ENCODE data around the gene MIXL1.
"Not testable (repeated sequence)": the region's sequence is repeated elsewhere in the genome, so short reads cannot be mapped to it uniquely, and the experiment has no call there.

MIXL1 gene

DNA sequence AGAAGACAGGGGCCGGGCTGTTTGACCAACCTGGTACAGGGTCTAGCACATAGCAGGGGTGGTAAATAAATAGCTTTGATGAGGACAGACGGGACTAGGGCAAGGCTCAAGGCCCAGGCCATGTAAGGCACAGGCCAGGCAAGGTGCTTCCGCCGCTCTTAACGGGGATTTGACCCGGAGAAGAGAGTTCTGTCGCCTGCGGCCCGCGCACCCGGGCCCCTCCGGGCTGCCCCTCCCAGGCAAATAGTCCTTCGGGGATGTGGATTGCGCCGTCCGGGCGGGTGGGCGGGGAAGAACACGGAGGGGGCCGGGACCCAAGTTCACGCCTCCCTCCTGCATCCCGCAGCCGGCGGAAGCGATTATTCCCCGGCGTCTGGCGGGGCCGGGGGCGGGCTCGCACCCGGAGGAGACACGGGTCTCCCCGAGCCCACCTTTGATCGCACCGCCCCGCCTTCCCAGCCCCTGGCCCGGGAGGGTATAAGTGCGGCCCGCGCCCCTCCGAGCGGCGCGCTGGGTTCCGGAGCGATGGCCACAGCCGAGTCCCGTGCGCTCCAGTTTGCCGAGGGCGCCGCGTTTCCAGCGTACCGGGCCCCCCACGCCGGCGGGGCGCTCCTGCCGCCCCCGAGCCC, at the start of gene MIXL1:
Gene MIXL1, plus strand, starts transcription at position 508 of the 629 bp plus-strand sequence. Its CDS starts 18 bp downstream, at position 526.
- DNase-seq, result no peak

DNA sequence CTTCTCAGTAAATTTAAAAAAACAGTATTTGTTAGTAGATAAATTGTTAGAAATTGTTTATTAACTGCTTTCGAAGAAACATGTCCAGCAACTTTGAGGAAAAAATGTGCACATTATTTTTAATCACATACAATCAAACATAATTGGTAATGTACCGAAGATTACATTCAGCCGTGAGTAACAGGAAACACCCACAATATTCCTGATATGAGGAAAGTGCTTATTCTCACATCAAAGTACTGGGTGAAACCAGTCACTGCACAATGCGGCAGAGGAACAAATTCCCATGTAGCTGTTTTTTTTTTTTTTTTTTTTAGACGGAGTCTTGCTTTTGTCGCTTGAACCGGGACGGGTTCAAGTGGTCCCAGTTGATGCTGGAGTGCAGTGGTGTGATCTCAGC, 46.6 kb upstream of the MIXL1 start:
- DNase-seq, result no peak

- no peak for DNase-seq
Observed at GRCh38 chr1:226181996-226182714, 41.3 kb upstream of the MIXL1 start.

DNA sequence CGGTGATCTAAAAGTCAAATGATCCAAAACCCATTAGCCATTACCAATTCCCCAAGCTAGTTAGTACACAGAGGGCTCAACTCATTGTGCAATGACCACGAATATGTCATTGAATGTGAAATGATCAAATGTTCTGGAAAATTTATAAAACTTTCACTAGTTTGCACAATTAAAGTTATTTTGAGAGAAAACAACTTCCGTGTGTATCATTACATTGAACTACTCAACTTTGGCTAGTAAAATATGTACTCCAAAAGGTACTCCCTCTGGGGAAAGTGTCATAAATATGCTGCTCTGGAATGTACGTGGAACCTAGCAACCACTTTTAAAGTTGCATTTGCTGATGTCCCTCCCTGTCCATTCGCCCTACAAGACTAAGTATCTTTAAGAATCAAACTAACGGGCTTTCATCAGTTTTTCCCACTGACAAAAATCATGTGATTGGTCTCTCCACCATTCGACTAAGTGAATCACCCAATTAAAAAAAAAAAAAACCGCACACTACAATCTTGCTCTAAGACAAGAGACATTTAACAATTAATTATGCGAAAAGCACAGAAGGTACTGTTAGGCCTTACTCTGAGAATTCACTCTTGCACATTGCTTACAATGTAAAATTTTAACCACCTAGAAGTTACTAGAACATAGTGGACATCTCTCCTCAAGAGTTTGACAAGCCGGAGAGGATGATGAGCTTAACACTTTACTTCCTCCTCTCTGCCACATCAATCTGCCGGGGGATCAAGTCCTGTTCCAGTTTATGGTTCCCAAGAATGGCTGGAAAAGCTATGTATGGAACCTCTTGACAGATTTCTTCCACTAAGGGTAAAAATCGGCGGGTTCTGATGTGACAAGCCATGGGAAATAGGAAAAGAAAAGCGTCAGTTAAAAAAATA, 38.1 kb upstream of the MIXL1 start:
- no peak for DNase-seq

GRCh38 chr1:226186124-226187018, 37.1 kb upstream of the MIXL1 start, which contains the start of gene ACBD3:
TSS of gene ACBD3 (minus strand) at chr1:226186741. CDS start at chr1:226186675, 66 bp downstream.
- DNase-seq, result peak; percentile 87

- no peak for DNase-seq
Observed at GRCh38 chr1:226187019-226187322, 36.5 kb upstream of the MIXL1 start.

DNA sequence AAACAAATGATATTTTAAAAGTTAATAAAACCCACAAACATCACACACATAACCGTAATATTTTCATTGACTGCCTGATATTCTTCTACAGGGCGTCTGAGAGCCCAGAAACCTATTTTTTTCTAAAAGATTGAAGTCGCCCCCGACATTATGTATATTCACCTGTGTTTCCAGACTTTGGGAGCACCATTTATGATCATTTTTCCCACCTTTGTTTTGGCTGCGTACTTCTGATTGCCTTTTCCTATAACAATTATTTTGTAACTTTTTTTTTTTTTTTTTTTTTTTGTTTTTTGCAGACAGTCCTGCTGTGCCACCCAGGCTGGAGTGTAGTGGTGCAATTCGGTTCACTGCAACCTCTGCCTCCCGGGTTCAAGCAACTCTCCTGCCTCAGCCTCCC, 36.1 kb upstream of the MIXL1 start:
- no peak for DNase-seq

- no peak for DNase-seq
Observed at GRCh38 chr1:226195144-226195543, 28.3 kb upstream of the MIXL1 start.

DNA sequence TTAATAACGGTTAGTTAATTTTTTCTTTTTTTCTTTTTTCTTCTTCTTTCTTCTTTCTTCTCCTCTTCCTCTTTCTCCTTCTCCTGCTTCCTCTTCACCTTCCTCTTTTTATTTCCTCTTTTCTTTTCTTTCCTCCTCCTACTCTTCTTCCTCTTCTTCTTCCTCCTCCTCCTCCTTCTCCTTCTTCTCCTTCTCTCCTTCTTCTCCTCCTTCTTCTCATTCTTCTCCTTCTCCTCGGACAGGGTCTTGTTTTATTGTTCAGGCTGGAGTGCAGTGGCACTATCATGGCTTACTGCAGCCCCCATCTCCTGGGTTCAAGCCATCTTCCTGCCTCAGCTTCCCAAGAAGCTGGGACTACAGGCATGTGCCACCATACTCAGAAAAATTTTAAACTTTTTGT, 23.5 kb upstream of the MIXL1 start:
- DNase-seq, result no peak

GRCh38 chr1:226201029-226201593, 22.4 kb upstream of the MIXL1 start:
- DNase-seq, result no peak

DNA sequence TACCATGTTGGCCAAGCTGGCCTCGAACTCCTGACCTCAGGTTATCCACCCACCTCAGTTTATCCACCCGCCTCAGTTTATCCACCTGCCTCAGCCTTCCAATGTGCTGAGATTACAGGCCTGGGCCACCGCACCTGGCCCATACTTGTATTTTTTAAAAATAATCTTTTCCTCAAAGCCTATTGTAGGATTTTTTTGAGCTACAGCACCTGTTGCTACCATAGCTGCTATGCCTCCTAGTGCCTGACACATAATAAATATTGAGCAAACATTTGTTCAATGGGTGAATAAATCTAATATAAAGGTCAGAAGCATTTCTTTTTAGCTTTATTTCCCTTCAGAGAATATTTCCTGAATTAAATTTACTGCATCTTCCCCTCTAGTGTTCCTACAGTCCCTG, 21.2 kb upstream of the MIXL1 start:
- DNase-seq, result no peak

DNA sequence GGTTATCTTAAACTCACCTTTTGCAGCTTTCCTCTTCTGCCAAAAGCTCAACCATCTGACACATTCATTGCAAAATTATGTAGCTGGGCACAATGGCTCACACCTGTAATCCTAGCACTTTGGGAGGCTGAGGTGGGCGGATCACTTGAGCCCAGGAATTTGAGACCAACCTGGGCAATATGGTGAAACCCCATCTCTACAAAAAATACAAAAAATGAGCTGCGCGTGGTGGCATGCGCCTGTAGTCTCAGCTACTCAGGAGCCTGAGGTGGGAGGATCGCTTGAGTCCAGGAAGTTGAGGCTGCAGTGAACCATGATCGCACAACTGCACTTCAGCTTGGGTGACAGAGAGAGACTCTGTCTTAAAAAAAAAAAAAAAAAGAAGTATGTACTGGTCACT, 20.8 kb upstream of the MIXL1 start:
- DNase-seq, result not testable (repeated sequence)

GRCh38 chr1:226203240-226203639, 20.2 kb upstream of the MIXL1 start:
- no peak for DNase-seq

DNA sequence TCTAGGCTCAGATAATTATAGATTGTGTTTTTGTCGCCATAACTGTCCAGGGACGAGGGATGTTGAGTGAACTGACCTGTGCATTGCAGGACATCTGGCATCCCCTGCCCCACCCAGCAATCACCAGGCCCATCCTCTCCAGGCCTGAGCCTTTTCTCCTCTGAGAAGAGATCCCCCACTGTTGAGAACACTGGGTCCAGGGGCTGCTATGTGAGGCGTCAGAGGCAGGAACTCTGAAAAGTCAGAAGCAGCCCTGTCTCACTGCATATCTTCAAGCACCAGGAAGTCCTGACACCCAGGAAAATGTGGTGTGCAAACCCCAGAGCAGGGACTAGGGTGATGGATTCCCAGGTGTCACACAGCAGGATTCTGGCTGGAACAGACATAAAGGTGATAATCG, 19.8 kb upstream of the MIXL1 start:
- no peak for DNase-seq

DNA sequence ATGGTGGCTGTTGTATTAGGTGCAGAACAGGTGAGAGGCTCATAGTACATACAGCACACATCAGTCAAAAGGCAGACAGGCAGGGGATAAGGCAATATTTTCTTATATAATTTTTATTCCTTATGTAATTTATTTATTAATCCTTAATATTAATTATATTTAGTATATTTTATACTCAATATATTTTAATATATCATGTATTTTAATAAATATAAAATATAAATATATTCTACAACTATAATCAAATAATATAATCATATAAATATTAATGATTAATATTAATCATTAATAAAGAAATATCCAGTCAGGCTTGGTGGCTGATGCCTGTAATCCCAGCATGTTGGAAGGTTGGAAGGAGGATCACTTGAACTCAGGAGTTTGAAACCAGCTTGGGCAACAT, 19.3 kb upstream of the MIXL1 start:
- no peak for DNase-seq

DNA sequence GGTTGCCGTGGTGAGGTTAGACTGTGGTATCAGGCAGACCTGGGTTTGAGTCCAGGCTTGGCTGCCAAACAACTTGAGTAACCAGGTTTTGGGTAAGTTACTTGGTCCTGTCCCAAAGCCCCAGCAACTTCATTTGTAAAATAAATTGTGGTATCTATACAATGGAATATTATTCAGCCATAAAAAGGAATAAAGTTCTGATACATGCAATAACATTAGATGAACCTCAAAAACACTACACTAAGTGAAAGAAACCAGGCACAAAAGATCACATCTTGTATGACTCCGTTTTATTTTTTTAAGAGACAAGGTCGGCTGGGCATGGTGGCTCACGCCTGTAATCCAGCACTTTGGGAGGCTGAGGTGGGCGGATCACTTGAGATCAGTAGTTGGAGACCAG, 16.4 kb upstream of the MIXL1 start:
- no peak for DNase-seq

- no peak for DNase-seq
Observed at GRCh38 chr1:226209307-226210059, 14.0 kb upstream of the MIXL1 start.

DNA sequence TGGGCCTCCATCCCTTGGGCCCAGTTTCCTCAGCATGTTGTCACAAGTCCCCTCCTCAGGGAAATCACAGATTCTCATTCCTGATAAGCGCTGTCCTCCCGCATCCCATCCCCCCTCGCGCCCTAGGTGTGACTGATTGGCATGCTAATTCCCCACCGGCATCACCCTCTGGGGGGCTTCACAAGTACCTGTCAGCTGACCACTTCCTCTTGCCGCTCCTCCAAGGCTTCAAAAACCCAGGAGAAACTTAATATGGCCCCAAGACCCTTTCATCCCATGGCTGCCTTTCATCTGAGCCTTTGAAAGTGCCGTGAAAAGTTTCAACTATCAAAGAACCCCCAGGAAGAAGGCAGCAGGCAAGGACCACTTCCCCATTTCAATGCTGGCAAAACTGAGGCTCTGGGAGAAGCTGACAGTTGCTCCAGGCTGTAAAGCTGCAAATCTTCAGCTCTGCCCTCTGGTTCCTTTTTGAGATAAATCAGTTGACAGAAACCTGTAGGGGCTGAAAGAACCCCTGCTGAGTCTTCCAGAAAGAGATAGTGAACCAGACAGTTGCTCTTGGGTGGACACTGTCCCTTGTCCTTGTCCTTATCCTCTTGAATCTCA, 12.8 kb upstream of the MIXL1 start:
- no peak for DNase-seq

DNA sequence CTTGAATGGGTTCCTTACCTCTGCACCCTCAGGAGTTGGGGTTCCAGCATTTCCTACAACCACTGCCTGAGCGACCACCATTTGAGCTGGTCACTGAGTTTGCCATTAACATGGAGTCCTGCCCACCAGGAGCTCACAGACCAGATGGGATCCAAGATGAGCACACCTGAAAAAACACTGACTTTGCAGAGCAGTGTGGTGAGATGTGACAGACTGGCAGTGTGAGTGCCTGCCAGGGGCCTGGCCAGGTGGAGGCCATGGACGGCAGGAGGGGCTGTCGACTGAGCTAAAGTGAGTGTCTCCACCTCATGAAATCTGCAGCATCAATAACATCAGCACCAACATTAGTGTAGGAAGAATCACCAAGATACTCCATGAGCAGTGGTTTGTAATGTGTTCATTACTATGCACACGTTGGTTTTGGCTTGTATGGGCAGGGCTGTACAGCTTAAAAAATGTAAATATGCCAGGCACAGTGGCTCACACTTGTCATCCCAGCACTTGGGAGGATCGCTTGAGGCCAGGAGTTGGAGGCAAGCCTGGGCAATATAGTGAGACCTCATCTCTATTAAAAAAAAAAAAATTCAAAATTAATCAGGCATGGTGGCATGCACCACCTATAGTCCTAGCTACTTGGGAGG, 12.2 kb upstream of the MIXL1 start:
- no peak for DNase-seq

- no peak for DNase-seq
Observed at GRCh38 chr1:226212545-226212944, 10.9 kb upstream of the MIXL1 start.

- DNase-seq, result no peak
Observed at GRCh38 chr1:226215239-226215638, 8.2 kb upstream of the MIXL1 start.
